SU-DHL-6 (cell line): ENCODE data around the gene SHKBP1.
"Not testable (repeated sequence)": the region's sequence is repeated elsewhere in the genome, so short reads cannot be mapped to it uniquely, and the experiment has no call there.

Source experiments
- H2AFZ ChIP-seq: fragments of 200-600 bp; sonication (generic); 2 replicates; pipeline ENCODE4 v1.6.1; 2014; ENCODE audit warnings: low read depth, mild to moderate bottlenecking, moderate library complexity, mixed read lengths, antibody characterized with exemption, low read length; ENCODE audit not compliant: severe bottlenecking
- H3F3A ChIP-seq: fragments of 200-600 bp; shearing (Covaris generic); 2 replicates; pipeline ENCODE4 v1.6.0; 2016; ENCODE audit warnings: antibody characterized with exemption, mild to moderate bottlenecking; ENCODE audit not compliant: insufficient read depth
- H3K27ac ChIP-seq: fragments of 200-600 bp; sonication (generic); 2 replicates; pipeline ENCODE4 v1.5.1; 2016; ENCODE audit warnings: low read depth, mild to moderate bottlenecking, low read length, moderate library complexity, mixed read lengths
- H3K27me3 ChIP-seq: fragments of 200-600 bp; sonication (generic), shearing (Covaris generic); 2 replicates; pipeline ENCODE4 v1.6.0; 2014; ENCODE audit warnings: mild to moderate bottlenecking, low read length
- H3K36me3 ChIP-seq: fragments of 200-600 bp; sonication (generic); 2 replicates; pipeline ENCODE4 v1.6.1; 2014; ENCODE audit warnings: mild to moderate bottlenecking, low read length, mixed read lengths
- H3K4me2 ChIP-seq: fragments of 300-600, 200-600 bp; shearing (Covaris generic), sonication (generic); 2 replicates; pipeline ENCODE4 v1.6.0; 2014; ENCODE audit warnings: low read length, low read depth, mild to moderate bottlenecking; ENCODE audit not compliant: poor library complexity, severe bottlenecking
- H3K4me3 ChIP-seq: fragments of 200-600 bp; sonication (generic); 2 replicates; pipeline ENCODE4 v1.5.1; 2014; ENCODE audit warnings: antibody characterized with exemption, low read length, mild to moderate bottlenecking, mixed read lengths; ENCODE audit not compliant: insufficient read depth, poor library complexity, severe bottlenecking
- H3K79me2 ChIP-seq: fragments of 200-600 bp; sonication (generic); 2 replicates; pipeline ENCODE4 v1.6.1; 2014; ENCODE audit warnings: mild to moderate bottlenecking, low read length, moderate library complexity; ENCODE audit not compliant: insufficient read depth
- H3K9ac ChIP-seq: fragments of 200-600 bp; sonication (generic); 2 replicates; pipeline ENCODE4 v1.7.0; 2014; ENCODE audit warnings: mild to moderate bottlenecking, low read length
- H3K9me2 ChIP-seq: fragments of 200-600 bp; sonication (generic); replicated peaks from 2 replicates; pipeline ENCODE4 v1.6.1; 2014; ENCODE audit warnings: low read length; ENCODE audit not compliant: insufficient read depth
- H3K9me3 ChIP-seq: fragments of 200-600 bp; sonication (generic); 2 replicates; pipeline ENCODE4 v1.6.1; 2014; ENCODE audit warnings: low read length, mixed read lengths; ENCODE audit not compliant: insufficient read depth
- H4K20me1 ChIP-seq: fragments of 200-600 bp; sonication (generic); 2 replicates; pipeline ENCODE4 v1.6.1; 2014; ENCODE audit warnings: low read depth, mild to moderate bottlenecking, antibody characterized with exemption, low read length, moderate library complexity, mixed read lengths
- CTCF ChIP-seq: fragments of 200-600 bp; sonication (generic); IDR thresholded peaks from one replicate; pipeline ENCODE4 v1.5.1; 2017; ENCODE audit warnings: antibody characterized with exemption, mild to moderate bottlenecking, low read length, moderate library complexity; ENCODE audit not compliant: insufficient read depth, poor library complexity, severe bottlenecking
- EZH2phosphoT487 ChIP-seq: fragments of 200-600 bp; sonication (generic), shearing (Covaris generic); conservative IDR thresholded peaks from 2 replicates; pipeline ENCODE4 v1.6.1; 2018; ENCODE audit warnings: mild to moderate bottlenecking, antibody characterized with exemption, low read length, moderate library complexity, mixed read lengths

SHKBP1 gene

DNA sequence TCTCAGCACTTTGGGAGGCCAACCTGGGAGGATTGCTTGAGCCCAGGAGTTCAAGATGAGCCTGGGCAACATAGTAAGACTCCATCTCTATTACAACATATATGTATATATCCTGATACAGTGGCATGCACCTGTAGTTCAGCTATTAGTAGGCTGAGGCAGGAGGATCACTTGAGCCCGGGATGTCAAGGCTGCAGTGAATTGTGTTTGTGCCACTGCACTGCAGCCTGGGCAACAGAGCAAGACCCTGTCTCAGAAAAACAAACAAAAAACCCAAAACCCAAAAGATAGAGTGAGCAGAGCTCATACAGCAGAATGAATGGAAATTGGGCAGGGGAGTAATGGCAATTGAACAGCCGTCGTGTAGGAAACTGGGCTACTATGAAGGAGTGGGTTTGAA, 17.3 kb upstream of the SHKBP1 start:
- Histone ChIP-seq H3K27ac (no peak overlapping the region), H2AFZ (no peak overlapping the region), H3F3A (no peaks in the 10 kb centered on the region), H3K36me3 (no peaks in the 10 kb centered on the region), H3K79me2 (no peaks in the 10 kb centered on the region), H4K20me1 (no peaks in the 10 kb centered on the region), H3K4me2 (no peak overlapping the region), H3K27me3 (no peaks in the 10 kb centered on the region), H3K9me3 (no peaks in the 10 kb centered on the region), H3K9me2 (no peaks in the 10 kb centered on the region), H3K4me3 (no peak overlapping the region), H3K9ac (no peak overlapping the region)
- TF ChIP-seq CTCF (no peak), EZH2phosphoT487 (no peak)

DNA sequence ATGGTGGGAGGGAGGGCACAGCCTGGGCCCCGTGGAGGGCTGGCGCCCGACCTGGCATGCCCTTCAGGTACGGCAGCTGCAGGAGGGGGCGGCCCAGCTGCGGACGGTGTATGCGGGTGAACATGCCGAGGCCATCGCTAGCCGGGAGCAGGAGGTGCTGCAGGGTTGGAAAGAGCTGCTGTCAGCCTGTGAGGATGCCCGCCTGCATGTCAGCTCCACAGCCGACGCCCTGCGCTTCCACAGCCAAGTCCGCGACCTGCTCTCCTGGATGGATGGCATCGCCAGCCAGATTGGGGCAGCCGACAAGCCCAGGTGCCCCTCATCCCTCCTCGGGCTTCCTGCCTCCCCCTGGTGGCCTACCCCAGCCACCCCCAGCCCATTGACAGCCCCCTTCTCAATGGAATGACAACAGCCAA, 16.6 kb upstream of the SHKBP1 start:
- H3K27ac ChIP-seq: no peak overlapping the region
- H3K27me3 ChIP-seq: no peaks in the 10 kb centered on the region
- no peaks in the 10 kb centered on the region for H3K36me3 ChIP-seq
- TF ChIP-seq EZH2phosphoT487 (no peak), CTCF (no peak)
- no peaks in the 10 kb centered on the region for H4K20me1 ChIP-seq
- no peak overlapping the region for H3K4me2 ChIP-seq
- H2AFZ ChIP-seq: no peak overlapping the region
- no peaks in the 10 kb centered on the region for H3K9me2 ChIP-seq
- H3K79me2 ChIP-seq: no peaks in the 10 kb centered on the region
- H3K4me3 ChIP-seq: no peak overlapping the region
- H3K9ac ChIP-seq: no peak overlapping the region
- no peaks in the 10 kb centered on the region for H3F3A ChIP-seq
- H3K9me3 ChIP-seq: no peaks in the 10 kb centered on the region

DNA sequence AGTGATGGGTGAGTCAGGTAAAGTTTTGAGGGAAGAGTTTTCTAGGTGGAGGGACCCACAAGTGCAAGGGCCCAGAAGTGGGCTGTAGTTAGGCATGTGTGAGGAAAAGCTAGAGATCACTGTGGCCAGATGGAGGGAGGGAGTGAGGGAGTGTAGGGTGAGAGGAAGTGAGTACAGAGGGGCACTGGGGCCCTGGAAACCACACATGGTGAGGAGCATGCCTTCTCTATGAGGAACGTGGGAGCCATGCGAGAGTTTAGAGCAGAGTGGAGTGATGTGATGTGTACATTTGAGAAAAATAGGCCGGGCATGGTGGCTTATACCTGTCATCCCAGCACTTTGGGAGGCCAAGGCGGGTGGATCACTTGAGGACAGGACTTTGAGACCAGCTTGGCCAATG, 14.7 kb upstream of the SHKBP1 start:
- TF ChIP-seq EZH2phosphoT487 (no peak), CTCF (no peak)
- Histone ChIP-seq H3K79me2 (no peaks in the 10 kb centered on the region), H3K4me3 (no peak overlapping the region), H3K9ac (no peak overlapping the region), H4K20me1 (no peaks in the 10 kb centered on the region), H3K36me3 (no peaks in the 10 kb centered on the region), H3K27me3 (no peaks in the 10 kb centered on the region), H3K9me2 (no peaks in the 10 kb centered on the region), H3F3A (no peaks in the 10 kb centered on the region), H2AFZ (no peak overlapping the region), H3K4me2 (no peak overlapping the region), H3K27ac (no peak overlapping the region), H3K9me3 (no peaks in the 10 kb centered on the region)

DNA sequence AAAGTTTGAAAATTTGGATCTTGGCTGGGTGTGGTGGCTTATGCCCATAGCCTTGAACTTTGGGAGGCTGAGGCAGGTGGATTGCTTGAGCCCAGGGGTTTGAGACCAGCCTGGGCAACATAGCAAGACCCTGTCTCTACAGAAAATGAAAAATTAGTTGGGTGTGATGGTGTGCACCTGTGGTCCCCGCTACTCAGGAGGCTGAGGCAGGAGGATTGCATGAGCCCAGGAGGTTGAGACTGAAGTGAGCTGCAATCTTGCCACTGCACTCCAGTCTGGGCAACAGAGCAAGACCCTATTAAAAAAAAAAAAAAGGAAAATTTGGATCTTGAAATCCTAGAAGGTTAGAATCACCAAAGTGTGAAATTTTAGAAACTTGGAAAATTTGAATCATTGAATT, 12.1 kb upstream of the SHKBP1 start:
- H2AFZ ChIP-seq, H3K4me2 ChIP-seq, H3K27me3 ChIP-seq: not testable (repeated sequence)

More for the DNA sequence above, 12.1 kb upstream of the SHKBP1 start:
- H4K20me1 ChIP-seq, H3K79me2 ChIP-seq, H3F3A ChIP-seq, H3K9me3 ChIP-seq, H3K9me2 ChIP-seq, H3K4me3 ChIP-seq, H3K36me3 ChIP-seq, H3K27ac ChIP-seq, H3K9ac ChIP-seq: not testable (repeated sequence)
